GM19328 (cell line): ENCODE data around the gene CLEC1A.
"Not testable (repeated sequence)": the region's sequence is repeated elsewhere in the genome, so short reads cannot be mapped to it uniquely, and the experiment has no call there.

ENCODE experiments used
- ATAC-seq: cut with Tn5 transposase; IDR thresholded peaks from one replicate; pipeline ENCODE4 v1.9.1; 2021; ENCODE audit warnings: mild to moderate bottlenecking, moderate library complexity; ENCODE audit not compliant: unreplicated experiment

The CLEC1A gene

GRCh38 chr12:10052193-10052913 is 46.4 kb downstream of the CLEC1A start:
- no peak for ATAC-seq

DNA sequence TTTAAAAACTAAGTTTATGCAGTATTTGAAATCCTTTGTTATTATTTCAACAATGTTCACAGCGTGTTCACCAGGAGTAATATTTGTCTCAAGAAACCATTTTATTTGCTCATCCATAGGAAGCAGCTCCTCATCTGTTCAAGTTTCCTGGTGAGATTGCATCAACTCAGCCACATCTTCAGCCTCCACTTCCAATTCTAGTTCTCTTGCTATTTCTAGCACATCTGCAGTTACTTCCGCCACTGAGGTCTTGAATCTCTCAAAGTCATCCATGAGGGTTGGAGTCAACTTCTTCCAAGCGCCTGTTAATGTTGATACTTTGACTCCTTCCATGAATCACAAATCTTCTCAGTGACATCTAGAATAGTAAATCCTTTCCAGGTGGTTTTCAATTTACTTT is 50.3 kb downstream of the CLEC1A start:
- no peak for ATAC-seq

GRCh38 chr12:10042167-10042566 is 56.6 kb downstream of the CLEC1A start:
- ATAC-seq = no peak

DNA sequence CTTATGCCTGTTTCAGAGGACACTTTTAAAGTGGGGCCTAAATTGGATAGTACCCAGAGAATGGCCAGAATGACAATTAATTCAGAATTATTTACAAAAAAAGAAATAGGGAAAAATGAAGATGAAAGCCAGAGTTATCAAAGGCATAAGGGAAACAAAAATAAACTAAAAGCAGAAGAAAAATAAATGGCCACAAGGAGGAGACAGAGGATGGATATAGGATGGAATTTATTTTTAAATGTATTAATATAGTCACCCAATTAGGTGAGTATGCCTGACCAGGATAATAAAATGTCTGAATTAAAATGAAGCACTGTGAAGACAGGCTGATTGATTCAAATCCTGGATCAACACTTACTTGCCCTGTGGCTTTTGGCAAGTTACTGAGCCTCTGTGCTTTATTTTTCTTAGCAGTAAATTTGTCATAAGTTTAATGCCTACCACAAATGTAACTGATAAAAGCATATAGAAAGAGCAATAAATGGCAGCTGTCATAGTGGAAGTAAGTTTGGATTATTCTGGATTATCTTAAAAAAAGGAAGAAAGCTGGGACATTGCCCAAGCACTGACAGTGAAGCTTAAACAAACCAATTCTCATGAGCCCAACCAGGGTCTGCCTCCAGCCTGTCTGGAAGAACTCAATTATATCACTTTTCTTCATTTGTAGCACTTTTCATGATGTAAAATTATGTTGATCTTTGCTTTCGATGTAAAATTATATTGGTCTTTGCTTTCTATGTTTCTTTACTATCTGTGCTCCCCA is 64.8 kb downstream of the CLEC1A start:
- ATAC-seq = no peak

GRCh38 chr12:10031771-10032175 is 67.0 kb downstream of the CLEC1A start:
- no peak for ATAC-seq

DNA sequence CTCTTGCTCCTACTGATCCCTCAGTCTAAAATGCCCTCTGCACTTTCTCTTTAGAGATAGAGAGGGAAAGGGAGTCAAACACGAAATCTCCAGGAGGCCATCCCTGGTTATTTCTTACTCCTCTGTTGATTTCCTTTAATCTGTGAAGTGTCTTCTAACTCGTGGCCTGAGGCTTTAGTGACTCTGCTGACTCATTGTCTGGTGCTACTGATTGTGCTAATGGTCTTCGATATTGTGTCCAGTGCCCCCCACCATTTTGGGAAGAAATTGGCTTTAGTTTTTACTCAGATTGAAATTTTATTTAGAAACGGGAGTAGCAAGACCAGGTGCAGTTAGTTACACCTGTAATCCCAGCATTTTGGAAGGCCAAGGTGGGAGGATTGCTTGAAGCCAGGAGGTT is 67.5 kb downstream of the CLEC1A start:
- no peak for ATAC-seq

- no peak for ATAC-seq
These were observed 68.3 kb downstream of the CLEC1A start, which contains the start of gene CLEC9A for GRCh38 chr12:10030446-10030845. TSS of gene CLEC9A (plus strand) at chr12:10030682. CDS start at chr12:10052688, 22,006 bp downstream.

- no peak for ATAC-seq
These were observed 71.1 kb downstream of the CLEC1A start for GRCh38 chr12:10027721-10028120.

GRCh38 chr12:10027311-10027710 is 71.5 kb downstream of the CLEC1A start:
- ATAC-seq = no peak

- ATAC-seq = not testable (repeated sequence)
These were observed 72.1 kb downstream of the CLEC1A start for GRCh38 chr12:10026666-10027065.

GRCh38 chr12:10025236-10025635 is 73.5 kb downstream of the CLEC1A start:
- no peak for ATAC-seq

- ATAC-seq = no peak
These were observed 77.4 kb downstream of the CLEC1A start for GRCh38 chr12:10021342-10021741.
